ENCODE data around the gene ACSS1.

ACSS1 gene

DNA sequence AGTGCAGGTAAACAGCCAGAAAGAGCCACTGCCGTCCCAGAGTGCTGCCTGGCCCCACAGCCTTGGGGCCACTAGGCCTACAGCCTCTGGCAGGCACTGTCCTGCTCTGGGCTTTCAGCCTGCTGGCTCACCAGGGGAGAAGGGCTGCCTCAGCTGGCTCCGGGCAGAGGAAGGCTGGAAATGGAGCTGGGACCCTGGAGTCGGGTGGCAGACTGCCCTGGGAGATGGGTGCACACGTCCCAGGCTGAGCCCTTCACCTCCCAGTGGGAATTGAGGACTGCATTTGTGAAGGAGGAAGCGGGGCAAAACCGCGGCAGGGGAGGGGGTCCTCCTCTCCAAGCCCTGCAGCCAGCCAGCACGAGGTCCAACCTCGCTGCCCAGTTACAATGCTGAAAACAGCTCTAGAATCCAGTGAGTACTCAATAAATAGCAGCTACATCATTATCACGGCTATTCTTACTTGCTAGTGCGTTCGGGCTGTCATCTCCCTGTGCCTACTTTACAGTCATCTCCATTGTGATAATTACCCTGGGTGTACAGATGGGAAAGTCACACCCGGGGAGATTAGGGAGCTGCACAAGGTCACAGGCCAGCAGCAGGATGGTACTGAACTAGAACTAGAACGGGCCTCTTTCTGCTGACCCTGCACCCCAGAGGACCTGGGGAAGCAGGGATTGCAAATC, 13.1 kb downstream of the ACSS1 start:
- DNase-seq (ENCODE audit: insufficient read length, low spot score), result no peak
- TF ChIP-seq, protein P1, sequence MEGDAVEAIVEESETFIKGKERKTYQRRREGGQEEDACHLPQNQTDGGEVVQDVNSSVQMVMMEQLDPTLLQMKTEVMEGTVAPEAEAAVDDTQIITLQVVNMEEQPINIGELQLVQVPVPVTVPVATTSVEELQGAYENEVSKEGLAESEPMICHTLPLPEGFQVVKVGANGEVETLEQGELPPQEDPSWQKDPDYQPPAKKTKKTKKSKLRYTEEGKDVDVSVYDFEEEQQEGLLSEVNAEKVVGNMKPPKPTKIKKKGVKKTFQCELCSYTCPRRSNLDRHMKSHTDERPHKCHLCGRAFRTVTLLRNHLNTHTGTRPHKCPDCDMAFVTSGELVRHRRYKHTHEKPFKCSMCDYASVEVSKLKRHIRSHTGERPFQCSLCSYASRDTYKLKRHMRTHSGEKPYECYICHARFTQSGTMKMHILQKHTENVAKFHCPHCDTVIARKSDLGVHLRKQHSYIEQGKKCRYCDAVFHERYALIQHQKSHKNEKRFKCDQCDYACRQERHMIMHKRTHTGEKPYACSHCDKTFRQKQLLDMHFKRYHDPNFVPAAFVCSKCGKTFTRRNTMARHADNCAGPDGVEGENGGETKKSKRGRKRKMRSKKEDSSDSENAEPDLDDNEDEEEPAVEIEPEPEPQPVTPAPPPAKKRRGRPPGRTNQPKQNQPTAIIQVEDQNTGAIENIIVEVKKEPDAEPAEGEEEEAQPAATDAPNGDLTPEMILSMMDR (IDR thresholded peaks at IDR 0.05; ENCODE audit: insufficient read depth, missing control alignments), result no peak
- no peak for FAIRE-seq

DNA sequence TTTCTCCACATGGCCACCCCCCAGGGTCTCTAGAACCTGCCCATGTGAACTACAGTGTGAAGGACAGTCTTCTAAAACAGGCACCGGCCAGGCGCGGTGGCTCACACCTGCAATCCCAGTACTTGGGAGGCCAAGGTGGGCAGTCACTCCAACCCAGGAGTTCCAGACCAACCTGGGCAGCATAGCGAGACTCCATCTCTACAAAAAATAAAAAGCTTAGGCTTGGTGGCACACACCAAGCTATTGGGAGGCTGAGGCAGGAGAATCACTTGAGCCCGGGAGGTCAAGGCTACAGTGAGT, 13.7 kb downstream of the ACSS1 start:
- DNase-seq (ENCODE audit: insufficient read length, low spot score) (no peak), FAIRE-seq (no peak)
- TF ChIP-seq, protein P1 (IDR thresholded peaks at IDR 0.05; ENCODE audit: insufficient read depth, missing control alignments), result no peak

DNA sequence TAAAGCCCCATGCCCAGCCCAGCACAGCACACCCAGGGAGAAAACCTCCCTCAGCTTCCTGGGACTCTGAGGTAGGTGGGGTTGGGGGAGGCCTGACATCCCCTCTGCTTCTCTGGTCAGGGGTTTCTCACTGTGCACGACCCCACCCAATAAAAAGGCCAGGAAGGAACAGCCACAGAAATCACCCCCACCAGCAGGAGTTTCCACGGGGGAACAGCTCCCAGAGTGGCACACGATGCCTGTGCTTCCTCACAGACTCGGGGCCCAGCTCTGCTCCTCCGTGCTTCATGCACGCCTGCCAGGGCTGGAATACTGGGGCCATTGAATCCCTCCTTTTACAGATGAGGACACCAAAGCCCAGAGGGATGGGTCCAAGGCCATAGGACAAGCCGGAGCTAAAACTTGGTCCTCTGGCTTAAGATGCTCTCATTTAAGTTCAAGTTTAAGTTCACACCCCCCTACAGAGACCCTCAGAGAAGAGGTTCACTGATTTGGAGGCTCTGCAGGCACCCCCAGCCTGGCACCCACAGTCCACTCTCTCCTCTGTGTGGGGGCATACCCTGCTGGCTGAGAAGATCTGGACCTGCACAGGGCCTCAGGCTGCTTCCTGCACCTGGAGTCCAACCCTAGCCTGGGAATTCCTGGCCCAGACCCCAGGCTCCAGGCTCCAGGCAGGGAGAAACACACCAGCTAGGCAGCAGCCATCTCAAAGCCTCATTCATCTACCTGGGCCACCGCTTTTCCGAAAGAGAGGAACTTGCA, 14.3 kb downstream of the ACSS1 start:
- FAIRE-seq, result no peak

DNA sequence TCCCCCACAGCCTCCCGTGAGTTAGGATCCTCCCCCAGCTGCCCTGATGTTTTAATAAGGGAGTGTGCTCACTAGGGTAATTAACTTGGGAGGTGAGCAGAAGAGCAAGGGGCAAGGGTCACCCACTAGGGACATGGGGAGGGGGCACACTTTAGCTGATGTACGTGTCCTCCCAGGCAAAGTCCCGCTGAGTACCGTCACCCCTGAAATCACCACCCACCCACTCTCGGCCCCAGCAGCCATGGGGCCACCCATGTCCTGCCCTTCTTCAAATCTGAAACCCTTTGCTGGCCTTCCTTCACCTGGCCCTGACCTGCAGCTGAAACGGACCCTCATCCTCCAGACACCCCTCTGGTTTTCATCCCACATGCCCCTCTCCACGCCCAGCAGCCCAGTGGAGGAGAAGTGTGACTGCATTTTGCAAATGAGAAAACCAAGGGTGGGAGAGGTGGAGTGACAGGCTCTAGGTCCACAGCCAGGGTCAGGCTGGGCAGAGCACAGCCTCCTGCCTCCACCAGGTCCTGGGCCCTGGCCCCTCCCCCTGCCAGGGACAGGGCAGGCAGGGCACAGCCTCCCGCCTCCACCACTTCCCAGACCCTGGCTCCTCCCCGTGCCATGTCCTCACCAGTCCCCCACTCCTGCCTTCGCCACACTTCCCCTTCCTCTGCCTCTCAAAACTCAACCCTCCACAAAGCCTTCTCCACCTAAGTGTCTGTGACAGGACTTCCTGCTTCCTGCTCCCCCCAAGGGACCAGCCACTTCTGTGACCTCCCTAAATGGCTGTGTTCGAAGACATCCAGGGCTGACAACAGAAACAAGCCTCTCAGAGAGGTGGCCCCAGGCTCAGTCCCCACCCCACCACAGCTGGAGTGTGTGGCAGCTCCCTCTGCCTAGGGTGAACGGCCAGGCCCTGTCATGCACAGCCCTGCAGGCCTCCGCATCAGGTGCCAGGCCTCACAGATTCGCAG, 15.1 kb downstream of the ACSS1 start:
- TF ChIP-seq, protein P1 (IDR thresholded peaks at IDR 0.05; ENCODE audit: insufficient read depth, missing control alignments), result no peak
- DNase-seq (ENCODE audit: insufficient read length, low spot score) (no peak), FAIRE-seq (no peak)

More for the DNA sequence above, 14.3 kb downstream of the ACSS1 start:
- TF ChIP-seq, protein P1 (IDR thresholded peaks at IDR 0.05; ENCODE audit: insufficient read depth, missing control alignments), result no peak
- DNase-seq (ENCODE audit: insufficient read length, low spot score), result no peak

DNA sequence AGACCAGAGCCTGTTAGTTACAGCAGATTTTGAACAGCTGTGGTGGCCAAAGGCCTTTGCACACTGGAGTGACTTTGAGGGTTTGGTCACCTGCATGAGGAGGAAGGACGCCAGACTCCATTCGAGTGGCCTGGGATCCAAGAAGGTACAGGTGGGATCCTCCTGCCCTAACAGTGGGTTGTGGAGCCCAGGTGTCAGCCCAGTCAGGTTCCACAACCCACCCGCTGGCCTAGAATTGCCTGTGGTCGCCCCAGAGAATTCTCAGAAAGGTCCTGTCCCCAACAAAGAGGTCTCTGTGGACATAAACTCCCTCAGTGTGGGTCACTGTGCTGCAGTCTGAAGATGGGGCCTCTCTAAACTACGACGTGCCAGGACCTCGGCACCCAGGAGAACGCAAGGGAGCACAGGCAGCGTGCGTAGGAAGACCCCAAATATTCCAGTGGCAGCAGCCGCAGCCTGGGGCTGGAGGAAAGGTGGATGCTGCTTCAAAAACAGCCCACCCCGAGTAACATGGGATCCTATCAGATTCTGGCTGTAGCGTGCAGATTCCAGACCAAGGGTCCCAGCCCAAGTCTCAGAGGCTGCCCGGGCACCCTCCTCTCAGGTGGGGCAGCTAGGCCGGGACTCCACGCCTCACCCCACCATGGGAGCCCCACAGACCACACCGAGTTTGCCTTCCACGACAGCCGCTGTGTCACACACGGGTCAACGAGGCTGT, 16.0 kb downstream of the ACSS1 start:
- TF ChIP-seq, protein P1 (IDR thresholded peaks at IDR 0.05; ENCODE audit: insufficient read depth, missing control alignments), result no peak
- no peak for FAIRE-seq
- DNase-seq (ENCODE audit: insufficient read length, low spot score), result no peak

DNA sequence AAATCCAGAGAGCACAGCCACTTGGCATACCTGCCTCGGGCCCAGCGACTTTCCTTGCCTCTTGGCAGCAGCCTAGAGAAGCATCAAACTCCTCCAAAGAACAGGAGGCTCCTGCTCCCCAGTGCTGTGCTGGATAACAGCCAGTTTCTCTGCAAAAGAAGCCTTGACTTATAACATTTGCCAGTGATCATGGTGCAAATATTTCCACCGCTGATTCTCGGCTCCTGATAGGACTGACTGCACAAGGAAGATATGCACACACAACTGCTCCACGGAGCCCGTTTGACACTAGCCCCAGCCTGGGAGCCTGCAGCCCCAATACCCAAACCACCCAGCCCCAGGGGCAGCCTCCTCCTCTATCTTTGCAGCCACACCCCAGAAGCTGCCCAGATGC, 17.5 kb downstream of the ACSS1 start:
- FAIRE-seq, result no peak
- TF ChIP-seq, protein P1 (IDR thresholded peaks at IDR 0.05; ENCODE audit: insufficient read depth, missing control alignments), result no peak
- no peak for DNase-seq (ENCODE audit: insufficient read length, low spot score)

Measured in D721Med (cell line).